NCI-H1930 (cell line): ENCODE results near the gene PTPRT.
A peak's percentile ranks its signal among the peaks of the same experiment; 100 is the strongest.
"Not testable (repeated sequence)": the region's sequence is repeated elsewhere in the genome, so short reads cannot be mapped to it uniquely, and the experiment has no call there.

Experiments used
- DNase-seq, 2 experiments: peaks; one replicate each; lab custom pipeline; 2025; lab: John Stamatoyannopoulos, UW

PTPRT gene

DNA sequence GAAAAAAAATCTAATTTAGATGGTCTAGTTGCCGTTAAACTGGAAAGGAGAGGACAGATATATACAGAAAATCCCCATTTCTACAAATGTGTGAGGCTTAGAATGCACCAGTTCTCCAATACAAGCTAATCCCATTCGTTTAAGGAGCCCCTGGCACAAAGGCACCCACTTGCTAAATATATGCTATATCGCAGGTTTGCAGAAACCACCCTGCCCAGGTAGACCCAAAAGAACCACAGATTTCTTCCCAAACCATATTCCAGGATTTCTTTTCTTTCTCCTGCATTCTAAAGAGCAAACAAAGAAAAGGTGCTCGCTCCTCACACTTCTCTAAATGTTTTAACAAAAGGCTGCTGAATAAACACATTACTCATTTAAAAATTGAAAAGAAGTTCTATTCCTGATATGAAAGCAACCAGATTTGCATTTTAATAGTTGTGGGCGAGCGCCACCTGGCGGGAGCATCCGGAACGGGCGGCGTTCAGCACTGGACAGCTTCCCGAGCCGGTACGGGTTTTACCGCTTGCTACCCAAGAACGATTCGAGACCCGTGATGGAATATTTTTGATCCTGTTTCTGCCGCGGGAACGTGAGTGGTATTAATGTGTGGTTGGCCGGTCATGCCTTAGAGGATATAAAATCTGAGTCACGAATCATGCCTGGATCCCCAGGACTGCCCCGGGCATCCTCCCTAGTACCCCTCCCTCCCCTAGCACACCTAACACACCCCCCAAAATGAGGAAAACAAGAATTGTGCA, 2.1 kb downstream of the PTPRT start:
- peak; percentile 55 to 63 for DNase-seq

DNA sequence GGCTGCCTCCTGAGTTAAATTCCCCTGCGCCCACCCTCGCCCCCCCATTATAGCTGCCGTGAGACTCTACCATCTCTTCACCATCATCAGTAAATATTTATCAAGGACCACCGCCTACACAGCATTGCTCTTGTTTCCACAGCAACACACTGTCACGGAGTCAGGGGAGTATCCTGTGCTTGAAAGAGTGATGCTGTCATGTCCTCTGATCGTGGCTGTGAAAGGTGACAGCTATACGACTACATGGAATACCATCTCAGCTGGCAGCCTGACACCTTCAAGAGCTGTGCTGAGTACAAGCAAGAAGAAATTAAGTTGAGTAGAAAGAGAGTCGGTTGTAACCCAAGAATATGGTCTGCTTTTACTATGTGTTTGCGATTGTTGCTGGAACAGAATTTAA, 3.4 kb downstream of the PTPRT start:
- DNase-seq: no peak

DNA sequence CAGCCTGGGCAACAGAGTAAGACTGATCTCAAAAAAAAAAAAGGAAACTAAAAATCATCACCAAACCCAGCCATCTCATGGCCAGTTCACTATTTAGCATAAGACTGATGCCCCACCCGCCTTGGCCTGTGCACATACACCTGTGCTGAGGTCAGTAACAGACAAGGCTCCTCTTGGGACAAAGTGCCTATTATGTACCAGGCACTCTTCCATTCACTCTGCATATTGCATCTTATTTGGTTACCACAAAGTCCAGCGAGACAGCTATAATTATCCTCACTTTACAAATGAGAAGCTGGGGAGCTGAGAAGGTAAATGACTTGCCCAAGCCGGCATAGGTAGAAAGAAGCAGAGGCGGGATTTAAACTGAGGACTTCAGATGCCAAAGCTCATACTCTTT, 3.8 kb downstream of the PTPRT start:
- DNase-seq: no peak

DNA sequence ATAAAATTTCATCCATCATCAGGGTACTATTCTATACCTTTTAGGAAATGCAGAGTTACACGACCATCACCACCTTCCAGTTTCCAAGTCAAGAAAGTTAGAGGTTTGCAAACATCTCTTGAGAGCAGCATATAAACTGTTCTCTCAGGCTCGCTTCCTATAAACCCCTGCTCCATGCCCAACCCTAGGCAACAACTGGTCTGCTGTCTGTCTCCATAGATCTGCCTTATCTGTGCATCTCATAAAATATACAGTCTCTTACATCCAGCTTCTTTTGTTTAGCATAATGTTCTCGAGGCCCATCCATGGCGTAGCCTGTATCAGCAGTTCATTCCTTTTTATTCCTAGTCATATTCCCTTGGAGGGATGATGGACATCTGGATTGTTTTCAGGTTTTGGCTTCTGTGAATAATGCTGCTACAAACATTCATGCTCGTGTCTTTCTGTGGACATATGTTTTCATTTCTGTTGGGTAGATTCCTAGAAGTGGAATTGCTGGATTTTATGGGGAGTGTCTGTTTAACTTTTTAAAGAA, 6.1 kb downstream of the PTPRT start:
- no peak for DNase-seq

DNA sequence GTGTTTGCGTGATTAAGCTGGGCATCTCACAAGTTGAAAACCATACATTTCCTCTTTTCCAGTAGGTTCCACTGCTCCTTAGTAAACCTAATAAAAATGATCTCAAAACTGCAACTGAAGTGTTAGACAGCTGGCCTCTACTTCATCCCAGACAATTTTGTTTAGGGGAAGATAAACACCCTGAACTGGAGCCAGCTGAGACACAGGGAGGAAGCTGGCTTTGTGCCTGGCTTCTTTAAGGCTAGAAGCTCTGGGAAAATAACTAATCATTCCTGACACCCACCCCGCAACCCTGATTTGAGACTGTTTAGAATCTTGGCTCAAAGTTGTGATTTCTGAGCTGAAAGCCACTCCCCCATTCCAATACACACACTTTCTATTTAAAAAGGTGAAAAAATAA, 11.6 kb downstream of the PTPRT start:
- no peak for DNase-seq

DNA sequence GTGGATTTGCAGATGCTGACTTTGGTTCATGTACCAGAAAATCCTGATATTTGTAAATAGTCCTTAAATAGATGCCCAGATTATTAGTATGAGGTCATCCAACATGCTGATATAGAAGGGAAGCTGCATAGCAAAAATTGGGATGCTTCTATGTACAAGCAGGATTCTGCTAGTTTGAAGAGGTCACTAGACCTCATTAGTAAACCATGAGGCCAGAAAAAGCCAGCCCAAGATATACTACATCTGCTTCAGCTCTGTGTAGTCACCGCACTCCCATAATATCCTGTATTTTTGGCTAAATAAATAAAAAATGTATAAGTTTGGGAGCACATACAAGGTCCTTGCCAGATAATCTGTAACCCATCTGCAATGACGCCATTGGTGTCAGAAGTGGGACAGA, 13.0 kb downstream of the PTPRT start:
- no peak for DNase-seq

DNA sequence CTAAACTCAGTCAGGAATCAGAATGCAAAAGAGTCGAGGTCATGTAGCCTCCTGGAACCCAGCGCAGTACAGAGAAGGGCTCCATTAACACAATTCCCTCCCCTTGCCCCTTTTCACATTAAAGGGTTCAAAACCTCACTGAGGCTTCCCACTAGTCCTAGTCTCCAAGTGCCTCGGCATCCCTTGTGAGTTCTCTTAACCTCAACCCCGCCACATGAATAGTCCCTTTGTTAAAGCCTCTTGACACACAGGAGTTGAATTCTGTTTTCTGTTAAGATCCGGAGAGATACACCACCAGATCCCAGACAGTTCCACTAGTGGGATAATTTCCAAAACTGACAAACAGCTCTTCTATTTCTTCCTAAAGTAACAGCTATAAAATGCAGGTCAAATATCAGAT, 17.8 kb downstream of the PTPRT start:
- no peak for DNase-seq

DNA sequence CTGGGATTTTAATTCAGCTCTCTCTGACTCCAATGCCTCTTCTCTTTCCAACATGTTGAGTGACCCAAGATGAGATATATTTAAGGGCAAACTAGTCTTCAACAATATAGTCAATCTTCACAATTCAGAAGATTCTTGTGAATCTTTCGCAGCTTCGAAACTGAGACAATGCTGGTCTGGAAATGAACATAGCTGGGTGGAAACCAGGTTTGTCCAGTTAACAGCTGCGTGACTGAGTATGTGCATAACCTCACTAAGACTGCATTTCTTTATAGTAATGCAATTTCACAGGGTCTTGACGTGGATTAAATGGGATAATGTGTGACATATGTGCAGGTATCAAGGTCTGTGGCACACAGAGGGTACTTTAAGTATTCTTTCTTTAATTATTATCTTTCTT, 18.9 kb downstream of the PTPRT start:
- DNase-seq: no peak

DNA sequence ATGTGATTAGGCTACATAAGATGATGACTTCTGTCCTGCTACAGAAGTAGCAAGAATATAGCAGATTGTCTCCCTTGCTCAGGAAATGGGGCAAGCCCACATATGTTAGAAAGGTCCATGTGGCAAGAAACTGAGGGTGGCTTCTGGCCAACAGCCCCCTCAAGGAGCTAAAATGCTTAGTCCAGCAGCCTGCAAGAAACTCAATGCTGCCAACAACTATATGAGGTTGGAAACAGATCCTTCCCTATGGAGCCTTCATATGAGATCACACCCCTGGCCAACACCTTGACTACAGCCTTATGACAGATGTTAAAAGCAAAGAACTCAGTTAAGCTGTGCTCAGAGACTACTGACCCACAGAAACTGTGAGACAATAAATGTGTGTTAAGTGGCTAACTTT, 22.1 kb downstream of the PTPRT start:
- no peak for DNase-seq

DNA sequence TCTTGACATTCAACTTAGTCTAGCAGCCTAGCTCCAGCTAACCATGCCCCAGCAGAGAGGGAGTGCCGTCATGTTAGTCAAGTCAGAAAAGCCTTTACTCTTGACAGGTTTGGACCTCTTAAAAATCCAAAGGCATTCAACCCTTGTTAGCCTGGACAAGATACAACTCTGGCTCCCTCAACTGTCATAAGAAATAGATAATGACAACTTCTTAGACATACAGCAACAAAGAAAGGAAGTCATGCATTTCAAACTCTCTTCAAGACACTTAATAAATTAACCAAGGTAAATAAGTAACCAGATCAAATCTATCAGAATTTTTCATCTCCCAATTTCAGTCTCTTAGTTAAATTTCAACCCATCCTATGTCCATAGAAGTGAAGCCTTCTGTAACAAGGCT, 22.7 kb downstream of the PTPRT start:
- DNase-seq: no peak

DNA sequence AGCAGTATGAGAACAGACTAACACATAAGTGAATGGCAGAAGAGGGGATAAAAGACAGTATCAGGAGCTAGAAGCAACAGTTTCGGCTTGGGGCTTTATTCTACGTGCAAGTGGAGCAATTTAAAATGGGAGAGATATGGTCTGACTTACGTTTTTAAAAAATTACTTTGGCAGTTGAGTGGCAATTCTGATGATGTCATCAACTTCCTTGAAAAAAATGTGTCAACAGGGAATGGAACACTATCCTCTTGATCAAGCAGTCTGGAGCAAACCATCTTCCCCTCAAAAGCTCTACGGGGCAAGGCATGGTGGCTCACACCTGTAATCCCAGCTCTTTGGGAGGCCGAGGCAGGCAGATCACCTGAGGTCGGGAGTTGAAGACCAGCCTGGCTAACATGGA, 24.1 kb downstream of the PTPRT start:
- no peak for DNase-seq

DNA sequence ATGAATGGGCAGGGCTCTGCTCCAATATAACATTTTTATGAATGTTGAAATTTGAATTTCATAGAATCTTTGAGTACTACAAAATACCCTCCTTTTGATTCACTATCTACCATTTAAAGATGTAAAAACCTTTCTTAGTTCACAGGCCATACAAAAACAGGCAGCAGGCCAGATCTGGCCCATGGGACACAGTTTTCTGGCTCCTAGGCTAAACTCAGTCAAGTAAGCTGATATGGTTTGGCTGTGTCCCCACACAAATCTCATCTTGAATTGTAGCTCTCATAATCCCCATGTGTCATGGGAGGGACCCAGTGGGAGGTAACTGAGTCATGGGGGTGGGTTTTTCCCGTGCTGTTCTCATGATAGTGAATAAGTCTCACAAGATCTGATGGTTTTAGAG, 25.0 kb downstream of the PTPRT start:
- not testable (repeated sequence) for DNase-seq

DNA sequence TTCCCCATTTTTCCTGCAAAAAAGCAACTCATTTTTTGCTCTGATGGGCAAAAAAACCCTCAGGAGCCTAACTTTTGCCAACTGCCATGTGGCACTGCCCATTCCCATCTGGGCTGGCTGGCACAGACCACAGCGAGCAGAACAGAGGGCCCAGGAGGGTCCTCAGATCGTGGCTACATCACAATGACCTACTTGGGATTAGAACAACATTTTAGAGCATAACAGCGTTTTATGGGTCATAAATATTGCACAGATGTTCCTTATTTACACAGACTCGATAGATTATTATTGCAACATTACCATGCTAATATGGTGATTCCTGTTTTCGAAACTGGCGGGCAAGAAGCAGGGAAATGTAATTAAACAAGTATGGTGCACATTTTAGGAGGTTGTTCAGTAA, 28.0 kb downstream of the PTPRT start:
- DNase-seq: no peak

DNA sequence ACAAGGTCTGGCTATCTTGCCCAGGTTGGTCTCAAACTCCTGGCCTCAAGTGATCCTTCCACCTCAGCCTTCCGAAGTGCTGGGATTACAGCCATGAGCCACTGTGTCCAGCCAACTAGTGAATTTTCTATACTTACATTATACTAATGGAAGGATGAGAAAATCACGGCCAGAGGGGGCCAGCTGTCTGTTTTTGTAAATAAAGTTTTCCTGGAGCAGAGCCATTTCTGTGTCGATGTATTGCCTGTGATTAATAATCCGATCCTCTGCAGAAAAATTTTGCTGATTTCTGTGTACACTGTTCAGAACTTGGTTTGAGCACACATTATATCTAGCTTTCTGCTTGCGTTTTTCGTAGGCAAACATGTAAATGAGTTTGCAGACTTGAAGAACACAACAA, 28.8 kb downstream of the PTPRT start:
- DNase-seq: no peak

DNA sequence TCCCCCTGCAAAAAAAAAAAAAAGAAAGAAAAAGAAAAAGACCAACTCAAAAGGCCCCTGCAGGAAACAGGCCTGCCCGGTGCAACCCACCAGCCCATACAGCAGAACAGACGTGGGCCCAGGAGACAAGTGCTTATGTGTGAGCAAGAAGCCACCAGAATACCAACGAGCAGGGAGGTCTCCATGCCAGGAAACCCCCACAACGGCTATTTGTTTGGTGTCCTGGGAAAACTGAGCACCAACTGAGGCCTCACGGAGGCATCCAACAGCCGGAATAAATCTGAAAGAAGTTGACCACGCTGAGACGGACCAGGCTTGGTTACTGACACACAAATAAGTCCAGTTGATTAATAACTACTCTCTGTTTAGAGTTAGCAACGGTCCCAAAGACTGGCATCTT, 29.7 kb downstream of the PTPRT start:
- DNase-seq: no peak

DNA sequence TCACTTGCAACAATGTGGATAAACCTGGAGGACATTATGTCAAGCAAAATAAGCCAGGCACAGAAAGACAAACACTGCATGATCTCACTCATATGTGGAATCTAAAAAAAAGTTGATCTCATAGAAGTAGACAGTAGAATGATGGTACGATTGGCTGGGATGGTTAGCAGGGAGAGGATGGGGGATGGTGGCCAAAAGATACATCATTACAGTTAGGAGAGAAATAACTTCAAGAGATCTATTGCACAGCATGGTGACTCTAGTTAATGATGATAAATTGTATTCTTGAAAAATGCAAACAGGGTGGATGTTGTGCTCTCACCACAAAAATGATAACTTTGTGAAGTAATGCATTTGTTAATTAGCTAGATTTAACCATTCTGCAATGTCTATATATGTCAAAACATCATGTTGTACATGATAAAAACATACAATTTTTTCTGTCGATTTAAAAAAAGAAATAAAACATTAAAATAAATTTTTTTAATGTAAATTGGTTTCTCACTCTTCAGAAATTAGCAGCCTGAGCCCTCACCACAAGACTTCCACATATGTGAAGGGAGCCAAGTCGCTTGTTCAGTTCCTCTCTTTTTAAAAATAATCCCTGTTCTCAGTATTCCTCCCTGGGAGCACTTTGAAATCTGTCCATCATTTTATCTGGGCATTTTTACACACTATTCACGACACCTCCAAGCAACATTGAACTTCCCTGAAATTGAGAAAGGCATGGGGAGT, 34.2 kb downstream of the PTPRT start:
- no peak for DNase-seq

DNA sequence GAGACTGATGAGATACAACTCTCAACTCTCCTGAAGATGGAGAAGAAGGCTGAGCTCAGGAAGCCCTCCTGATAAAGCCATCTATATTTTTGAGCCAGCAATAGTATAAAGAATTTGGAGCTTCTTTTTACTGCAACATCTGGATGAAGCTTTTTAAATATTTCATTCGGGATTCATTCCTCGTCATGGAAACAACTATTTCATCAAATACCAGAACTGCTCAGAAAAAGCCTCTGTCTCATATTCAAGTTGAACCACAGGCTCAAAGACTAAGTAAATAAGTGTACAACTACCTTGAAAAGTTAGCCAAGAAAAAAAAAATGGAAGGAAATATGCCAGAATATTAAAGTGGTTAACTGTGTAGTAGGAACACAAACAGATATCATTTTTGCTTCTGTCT, 37.8 kb downstream of the PTPRT start:
- no peak for DNase-seq

DNA sequence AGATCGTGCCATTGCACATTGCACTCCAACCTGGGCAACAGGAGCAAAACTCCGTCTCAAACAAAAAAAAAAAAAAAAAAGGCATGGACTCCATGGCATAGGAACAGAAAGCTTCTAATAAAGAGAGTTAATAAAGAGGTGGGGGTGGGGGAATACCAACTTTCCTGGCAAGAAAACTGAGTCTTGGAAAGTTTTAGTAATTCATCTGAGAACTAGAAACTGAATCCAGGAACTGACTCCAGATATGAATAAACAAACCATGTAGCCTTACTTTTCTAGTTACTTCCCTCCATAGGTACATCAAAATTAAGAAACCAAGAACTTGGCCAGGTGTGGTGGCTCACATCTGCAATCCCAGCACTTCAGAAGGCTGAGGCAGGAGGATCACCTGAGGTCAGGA, 38.5 kb downstream of the PTPRT start:
- DNase-seq: no peak

DNA sequence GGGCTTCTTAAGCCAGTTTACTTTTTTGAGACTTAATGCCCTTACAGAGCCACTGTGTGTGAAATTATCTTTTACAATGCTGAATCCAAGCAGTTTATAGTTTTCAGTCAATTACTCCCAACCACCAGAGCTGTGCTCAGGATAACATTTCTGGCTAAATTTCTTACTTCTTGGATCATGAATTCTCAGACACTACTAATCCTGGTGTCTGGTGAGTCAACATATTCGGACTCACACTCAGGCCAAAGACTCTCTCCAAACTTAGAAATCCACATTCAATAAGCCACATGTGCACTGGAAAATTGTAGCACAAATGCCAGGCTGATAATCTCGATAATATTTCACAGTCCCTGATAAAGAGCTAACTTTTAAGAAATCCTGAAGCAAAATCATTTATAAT, 49.0 kb downstream of the PTPRT start:
- no peak for DNase-seq

DNA sequence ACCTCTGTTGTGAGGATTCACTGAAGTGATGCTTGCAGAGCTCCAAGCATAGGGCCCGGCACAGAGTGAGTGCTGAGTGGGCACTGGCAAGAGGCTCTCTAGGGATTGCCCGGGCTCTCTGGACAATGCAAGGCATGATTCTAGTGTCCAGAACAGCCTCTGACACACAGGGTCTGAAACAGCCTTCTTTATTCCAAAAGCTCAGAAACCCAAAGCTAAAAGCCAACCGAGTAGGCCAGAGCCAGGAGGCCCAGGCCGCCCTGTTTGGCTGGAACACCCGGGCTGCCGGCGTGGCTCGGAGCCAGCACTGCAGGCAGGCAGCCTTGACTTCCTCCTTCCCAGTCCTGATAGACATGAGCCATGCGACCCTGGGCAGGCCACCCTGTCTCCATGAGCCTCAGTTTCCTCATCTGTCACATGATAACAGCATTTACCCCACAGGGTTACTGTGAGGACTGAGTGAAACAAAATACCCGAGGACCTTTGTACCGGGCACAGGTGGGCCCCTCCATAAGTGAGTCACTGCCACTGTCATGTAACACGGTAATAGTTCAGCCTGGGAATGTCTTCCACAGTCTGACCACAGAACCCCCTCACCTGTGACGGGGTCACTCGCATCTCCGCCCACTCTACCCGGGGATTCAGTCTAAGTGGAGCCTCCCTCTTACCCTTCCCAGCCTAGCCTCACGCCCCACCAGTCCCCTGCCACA, 51.5 kb downstream of the PTPRT start:
- DNase-seq: no peak

DNA sequence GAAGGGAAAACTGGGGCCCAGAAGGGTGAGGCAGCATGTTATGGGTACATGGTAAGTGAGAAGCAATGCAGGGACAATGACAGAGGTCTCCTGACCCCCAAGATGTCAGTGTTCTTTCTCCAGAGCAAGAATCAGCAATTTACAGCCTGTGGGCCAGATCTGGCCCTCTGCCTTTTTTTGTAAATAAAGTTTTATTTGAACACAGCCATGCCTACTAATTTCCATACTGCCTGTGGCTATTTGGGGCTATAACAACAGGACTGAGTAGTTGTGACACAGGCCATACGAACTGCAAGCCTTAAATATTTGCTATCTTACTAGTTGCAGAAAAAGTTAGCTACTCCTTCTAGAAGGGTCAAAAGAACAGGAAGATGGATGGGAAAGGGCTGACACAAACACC, 52.5 kb downstream of the PTPRT start:
- no peak for DNase-seq

DNA sequence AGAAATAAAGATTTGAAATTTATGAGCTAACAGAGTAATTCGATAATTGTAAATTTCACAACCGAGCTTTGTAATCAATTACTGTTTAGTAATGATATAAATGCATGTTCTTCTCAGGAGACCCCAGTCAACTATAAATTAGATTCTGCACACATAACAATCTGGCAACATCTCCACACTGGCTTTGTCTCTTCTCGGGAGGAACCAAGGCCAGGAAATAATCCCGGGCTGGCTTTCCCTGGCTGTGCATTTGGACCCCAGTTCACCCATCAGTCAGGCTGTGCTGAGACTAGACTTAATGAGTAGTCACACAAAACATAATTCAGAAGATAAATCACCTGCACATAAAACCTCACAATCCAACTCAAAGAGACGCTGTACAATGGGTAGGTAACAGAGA, 65.5 kb downstream of the PTPRT start:
- DNase-seq: no peak

DNA sequence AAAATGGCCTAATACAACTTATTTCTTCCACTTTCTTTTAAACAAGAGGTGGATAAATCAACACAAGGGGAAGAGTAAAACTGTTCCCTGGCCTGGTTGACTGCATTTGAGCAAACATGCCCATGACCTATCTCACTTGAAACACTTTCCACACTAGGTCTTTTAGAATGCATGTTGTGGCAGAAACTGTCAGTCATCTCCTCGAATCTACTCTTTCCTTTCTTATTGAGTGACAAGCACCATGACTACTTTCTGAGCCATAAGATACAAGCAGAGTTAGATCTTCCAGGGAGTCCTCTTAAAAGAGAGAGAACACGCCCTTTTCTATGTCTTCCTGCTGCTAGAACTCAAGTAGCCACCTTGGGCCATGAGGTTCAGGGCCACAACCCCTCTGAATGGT, 66.5 kb downstream of the PTPRT start:
- DNase-seq: no peak
